GM12872 (cell line): ENCODE results near the gene MRPL50.
A peak's percentile ranks its signal among the peaks of the same experiment; 100 is the strongest.
"Not testable (repeated sequence)": the region's sequence is repeated elsewhere in the genome, so short reads cannot be mapped to it uniquely, and the experiment has no call there.

Experiments used
- TF ChIP-seq, protein P1 (sequence below): IDR thresholded peaks from 3 replicates; pipeline ENCODE4 v1.5.1; 2011; ENCODE audit warnings: low read depth, mild to moderate bottlenecking, low read length, moderate library complexity; ENCODE audit not compliant: insufficient read depth

Gene MRPL50

GRCh38 chr9:101387871-101388506, 10.4 kb downstream of the MRPL50 start:
- TF ChIP-seq, protein P1, sequence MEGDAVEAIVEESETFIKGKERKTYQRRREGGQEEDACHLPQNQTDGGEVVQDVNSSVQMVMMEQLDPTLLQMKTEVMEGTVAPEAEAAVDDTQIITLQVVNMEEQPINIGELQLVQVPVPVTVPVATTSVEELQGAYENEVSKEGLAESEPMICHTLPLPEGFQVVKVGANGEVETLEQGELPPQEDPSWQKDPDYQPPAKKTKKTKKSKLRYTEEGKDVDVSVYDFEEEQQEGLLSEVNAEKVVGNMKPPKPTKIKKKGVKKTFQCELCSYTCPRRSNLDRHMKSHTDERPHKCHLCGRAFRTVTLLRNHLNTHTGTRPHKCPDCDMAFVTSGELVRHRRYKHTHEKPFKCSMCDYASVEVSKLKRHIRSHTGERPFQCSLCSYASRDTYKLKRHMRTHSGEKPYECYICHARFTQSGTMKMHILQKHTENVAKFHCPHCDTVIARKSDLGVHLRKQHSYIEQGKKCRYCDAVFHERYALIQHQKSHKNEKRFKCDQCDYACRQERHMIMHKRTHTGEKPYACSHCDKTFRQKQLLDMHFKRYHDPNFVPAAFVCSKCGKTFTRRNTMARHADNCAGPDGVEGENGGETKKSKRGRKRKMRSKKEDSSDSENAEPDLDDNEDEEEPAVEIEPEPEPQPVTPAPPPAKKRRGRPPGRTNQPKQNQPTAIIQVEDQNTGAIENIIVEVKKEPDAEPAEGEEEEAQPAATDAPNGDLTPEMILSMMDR: peak; percentile 65

DNA sequence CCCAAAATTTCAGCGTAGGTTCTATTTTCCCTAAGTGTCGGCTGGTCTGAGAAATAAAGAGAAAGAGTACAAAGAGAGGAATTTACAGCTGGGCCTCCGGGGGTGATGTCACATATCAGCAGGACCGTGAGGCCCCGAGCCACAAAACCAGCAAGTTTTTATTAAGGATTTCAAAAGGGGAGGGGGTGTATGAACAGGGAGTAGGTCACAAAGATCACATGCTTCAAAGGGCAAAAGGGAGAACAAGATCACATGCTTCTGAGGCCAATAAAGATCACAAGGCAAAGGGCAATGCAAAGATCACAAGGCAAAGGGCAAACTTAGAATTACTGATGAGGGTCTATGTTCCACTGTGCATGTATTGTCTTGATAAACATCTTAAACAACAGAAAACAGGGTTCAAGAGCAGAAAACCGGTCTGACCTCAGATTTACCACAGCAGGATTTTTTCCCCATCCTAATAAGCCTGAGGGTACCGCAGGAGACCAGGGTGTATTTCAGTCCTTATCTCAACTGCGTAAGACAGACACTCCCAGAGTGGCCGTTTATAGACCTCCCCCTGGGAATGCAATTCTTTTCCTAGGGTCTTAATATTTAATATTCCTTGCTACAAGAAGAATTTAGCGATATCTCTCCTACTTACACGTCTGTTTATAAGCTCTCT, 13.4 kb downstream of the MRPL50 start, which contains the start of gene BAAT:
TSS of gene BAAT (minus strand) at position 134 of the 664 bp plus-strand sequence. CDS start 13,602 bp downstream, outside the sequence.
- TF ChIP-seq, protein P1: not testable (repeated sequence)

- TF ChIP-seq, protein P1: no peak
These were observed 15.1 kb downstream of the MRPL50 start for GRCh38 chr9:101383361-101383760.

DNA sequence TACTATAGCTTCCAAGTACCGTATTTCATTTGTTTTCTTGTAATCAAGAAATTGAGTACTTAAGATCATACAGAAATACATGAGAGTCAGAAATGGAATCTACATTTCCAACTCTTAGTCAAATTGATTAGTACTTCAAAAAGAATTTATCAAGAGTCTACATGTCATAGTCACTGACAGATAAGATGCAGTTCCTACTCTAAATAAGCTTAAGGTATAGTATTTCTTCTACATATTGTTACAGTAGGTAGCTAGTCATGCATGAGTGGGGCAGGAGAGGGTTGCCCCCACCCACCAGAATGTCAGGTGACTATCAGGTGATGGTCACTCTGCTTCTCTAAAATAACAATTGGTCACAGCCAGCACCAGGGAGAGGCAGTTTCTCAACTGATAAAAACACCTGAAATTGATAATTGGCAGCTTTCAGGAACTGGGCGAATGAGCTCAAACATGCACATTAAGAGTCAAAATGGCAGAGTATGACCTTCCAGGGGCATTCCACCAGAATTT, 16.5 kb downstream of the MRPL50 start:
- TF ChIP-seq, protein P1: no peak

GRCh38 chr9:101381118-101381517, 17.3 kb downstream of the MRPL50 start:
- TF ChIP-seq, protein P1: no peak

GRCh38 chr9:101380295-101380694, 18.1 kb downstream of the MRPL50 start:
- TF ChIP-seq, protein P1: no peak

- TF ChIP-seq, protein P1: no peak
These were observed 22.1 kb downstream of the MRPL50 start for GRCh38 chr9:101376111-101376848.
